ENCODE data around the gene DTD1. TPM values are rescaled to one million over a fixed set of nuclear protein-coding genes. Genes with fewer than 3 reads are reported as not detected.
A peak's percentile ranks its signal among the peaks of the same experiment; 100 is the strongest.
"Not testable (repeated sequence)": the region's sequence is repeated elsewhere in the genome, so short reads cannot be mapped to it uniquely, and the experiment has no call there.

The DTD1 gene
- total RNA-seq, 1 donor from 2014 or later, result 12.2 TPM

- no peak for DNase-seq (ENCODE audit: low spot score)
These were observed 156.0 kb downstream of the DTD1 start for GRCh38 chr20:18743665-18744440.

GRCh38 chr20:18747090-18747489, 159.2 kb downstream of the DTD1 start:
- no peak for DNase-seq (ENCODE audit: low spot score)

- no peak for DNase-seq (ENCODE audit: low spot score)
These were observed 161.1 kb downstream of the DTD1 start for GRCh38 chr20:18748987-18749386.

- DNase-seq (ENCODE audit: low spot score), result no peak
These were observed 161.7 kb downstream of the DTD1 start for GRCh38 chr20:18749528-18749927.

GRCh38 chr20:18750735-18751134, 162.9 kb downstream of the DTD1 start:
- no peak for DNase-seq (ENCODE audit: low spot score)

- DNase-seq (ENCODE audit: low spot score), result no peak
These were observed 166.3 kb downstream of the DTD1 start for GRCh38 chr20:18754030-18754652.

GRCh38 chr20:18754653-18755045, 166.8 kb downstream of the DTD1 start:
- DNase-seq (ENCODE audit: low spot score), result no peak

GRCh38 chr20:18760852-18761251, 173.0 kb downstream of the DTD1 start:
- not testable (repeated sequence) for DNase-seq (ENCODE audit: low spot score)

GRCh38 chr20:18767676-18768075, 179.8 kb downstream of the DTD1 start:
- no peak for DNase-seq (ENCODE audit: low spot score)

- DNase-seq (ENCODE audit: low spot score), result no peak
These were observed 185.7 kb downstream of the DTD1 start for GRCh38 chr20:18773566-18773965.

GRCh38 chr20:18774207-18774606, 186.4 kb downstream of the DTD1 start:
- DNase-seq (ENCODE audit: low spot score), result no peak

GRCh38 chr20:18775633-18776032, 187.8 kb downstream of the DTD1 start:
- DNase-seq (ENCODE audit: low spot score), result no peak

- DNase-seq (ENCODE audit: low spot score), result no peak
These were observed 191.0 kb downstream of the DTD1 start for GRCh38 chr20:18778690-18779392.

GRCh38 chr20:18780385-18781130, 192.7 kb downstream of the DTD1 start:
- no peak for DNase-seq (ENCODE audit: low spot score)

- no peak for DNase-seq (ENCODE audit: low spot score)
These were observed 193.7 kb downstream of the DTD1 start for GRCh38 chr20:18781509-18781908.

GRCh38 chr20:18783385-18783959, 195.6 kb downstream of the DTD1 start:
- no peak for DNase-seq (ENCODE audit: low spot score)

- DNase-seq (ENCODE audit: low spot score), result not testable (repeated sequence)
These were observed 199.2 kb downstream of the DTD1 start for GRCh38 chr20:18787046-18787445.

GRCh38 chr20:18788021-18788420, 200.2 kb downstream of the DTD1 start:
- DNase-seq (ENCODE audit: low spot score), result no peak

- DNase-seq (ENCODE audit: low spot score), result no peak
These were observed 202.9 kb downstream of the DTD1 start for GRCh38 chr20:18790787-18791186.

- peak; percentile 91 for DNase-seq (ENCODE audit: low spot score)
These were observed 206.0 kb downstream of the DTD1 start for GRCh38 chr20:18793625-18794427.

- no peak for DNase-seq (ENCODE audit: low spot score)
These were observed 206.6 kb downstream of the DTD1 start for GRCh38 chr20:18794428-18794787.

Data from mucosa of gallbladder (tissue), 1 donor.